ENCODE measurements around the gene EIF5A2.

EIF5A2 gene

GRCh38 chr3:170876537-170876936 is 31.9 kb downstream of the EIF5A2 start:
- TF ChIP-seq CTCF (IDR thresholded peaks at IDR 0.05; ENCODE audit: insufficient read depth, low read depth, low read length, missing control alignments), result no peak
- DNase-seq (ENCODE audit: low read depth), result no peak
- H3K4me3 ChIP-seq (ENCODE audit: low read length), result no peak overlapping the region

- peak; percentile 9 for TF ChIP-seq CTCF (IDR thresholded peaks at IDR 0.05; ENCODE audit: insufficient read depth, low read depth, low read length, missing control alignments)
- peak; percentile 95 for DNase-seq (ENCODE audit: low read depth)
- H3K4me3 ChIP-seq (ENCODE audit: low read length), result peak within 1 kb of the TSS; percentile 99
Observed at GRCh38 chr3:170869645-170870593, 38.5 kb downstream of the EIF5A2 start, which contains the start of gene RPL22L1. Gene RPL22L1, minus strand, starts transcription at chr3:170870195. Its CDS starts 28 bp downstream, at chr3:170870167.

- DNase-seq (ENCODE audit: low read depth), result no peak
- no peak for TF ChIP-seq CTCF (IDR thresholded peaks at IDR 0.05; ENCODE audit: insufficient read depth, low read depth, low read length, missing control alignments)
- H3K4me3 ChIP-seq (ENCODE audit: low read length), result peak overlapping the region; percentile 99
Observed at GRCh38 chr3:170869239-170869590, 39.2 kb downstream of the EIF5A2 start.

- no peak for DNase-seq (ENCODE audit: low read depth)
- no peak for TF ChIP-seq CTCF (IDR thresholded peaks at IDR 0.05; ENCODE audit: insufficient read depth, low read depth, low read length, missing control alignments)
Observed at GRCh38 chr3:170868577-170869238, 39.7 kb downstream of the EIF5A2 start.

GRCh38 chr3:170867143-170867937 is 41.1 kb downstream of the EIF5A2 start:
- no peak for TF ChIP-seq CTCF (IDR thresholded peaks at IDR 0.05; ENCODE audit: insufficient read depth, low read depth, low read length, missing control alignments)
- peak overlapping the region; percentile 99 for H3K4me3 ChIP-seq (ENCODE audit: low read length)
- DNase-seq (ENCODE audit: low read depth), result no peak

More at GRCh38 chr3:170868577-170869238, 39.7 kb downstream of the EIF5A2 start:
- H3K4me3 ChIP-seq (ENCODE audit: low read length), result peak overlapping the region; percentile 99

- DNase-seq (ENCODE audit: low read depth), result no peak
- TF ChIP-seq CTCF (IDR thresholded peaks at IDR 0.05; ENCODE audit: insufficient read depth, low read depth, low read length, missing control alignments), result no peak
- H3K4me3 ChIP-seq (ENCODE audit: low read length), result no peak overlapping the region
Observed at GRCh38 chr3:170866499-170866898, 41.9 kb downstream of the EIF5A2 start.
